Right lobe of liver (tissue), 6 donors: ENCODE results near the gene SLC41A3. TPM values are rescaled to one million over a fixed set of nuclear protein-coding genes. Genes with fewer than 3 reads are reported as not detected.

Experiments
- ATAC-seq, 4 donors: fragments of 200-7000 bp; cut with Tn5 transposase; one replicate each; pipeline ENCODE4 v1.9.1; 2020; ENCODE audit warnings: mild to moderate bottlenecking in 4 of 4, moderate library complexity in 4 of 4
- DNase-seq, 3 donors: peaks; one replicate each; pipeline ENCODE4 v3.0.0-alpha.2; 2020
- H3K27ac ChIP-seq, 3 donors: fragments of 200-600 bp; one replicate each; pipeline ENCODE4 v1.8.0; 2022
- H3K27me3 ChIP-seq, 2 donors: fragments of 200-600 bp; one replicate each; pipeline ENCODE4 v1.8.0; 2022
- H3K36me3 ChIP-seq, 4 donors: fragments of 200-600 bp; sonication (generic) in 1 of 4; one replicate each; pipeline versions ENCODE4 v1.5.1 to v1.8.0; 2017 to 2022; ENCODE audit warnings: control low read depth in 1 of 4
- H3K4me1 ChIP-seq, 4 donors: fragments of 200-600 bp; sonication (generic) in 1 of 4; one replicate each; pipeline versions ENCODE4 v1.5.1 to v1.8.0; 2017 to 2022; ENCODE audit warnings: control low read depth in 1 of 4
- H3K4me3 ChIP-seq, 3 donors: fragments of 200-600 bp; one replicate each; pipeline ENCODE4 v1.8.0; 2022
- H3K9me3 ChIP-seq, 4 donors: fragments of 200-600 bp; sonication (generic) in 1 of 4; one replicate each; pipeline versions ENCODE4 v1.5.1 to v1.8.0; 2017 to 2022; ENCODE audit warnings: control low read depth in 1 of 4
- CTCF ChIP-seq, 4 donors: fragments of 200-600 bp in 3 of 4; fragments of 450-650 bp in 1 of 4; IDR thresholded peaks; one replicate each; pipeline versions ENCODE4 v1.5.1 to v1.8.0; 2016 to 2022; ENCODE audit warnings: antibody characterized with exemption in 4 of 4, mild to moderate bottlenecking in 2 of 4
- POLR2A ChIP-seq: fragments of 450-650 bp; IDR thresholded peaks from one replicate; pipeline ENCODE4 v1.6.1; 2017; ENCODE audit warnings: antibody characterized with exemption, mild to moderate bottlenecking
- WGBS: methylation state at CpG from one replicate; pipeline ENCODE4 v1.1.6; 2018; ENCODE audit warnings: low coverage, low lambda C conversion rate; ENCODE audit not compliant: insufficient coverage; ENCODE audit errors: missing lambda C conversion rate; 5-methylcytosine and 5-hydroxymethylcytosine counted together
- intact Hi-C, 2 donors: fragments of 100-400 bp; cut with DNase I; formaldehyde crosslinking; loops; one replicate each; pipeline versions ENCODE4 v1.11.2 to v1.14.1; 2022
- total RNA-seq, 6 experiments: library from RNA; depleted of rRNA in 2 of 6; stranded (reverse); fragments of >200 nt in 2 of 6; fragmentation: NEBNext Ultra II Directional in 3 of 6; extraction: Animal tissue kit (Norgen Biotek cat#: 25700) in 3 of 6; gene quantifications; one replicate each; pipeline versions ENCODE4 v1.1.0 to v1.2.4, GENCODE V29; 2016 to 2023
- donor health status: DM: no; HTN: yes; CAD: no.
- donor health status: DM: no; HTN: no; CAD: no.
- donor health status: DM: no; HTN: no; CAD: no.
- donor health status: DM: no; HTN: yes; CAD: no.
- donor health status: DM: no; HTN: yes; CAD: no.

SLC41A3 gene
- total RNA-seq, 6 experiments from 2014 or later: 12.7 to 29.1 (median 15.9) TPM

- no peaks in the 10 kb centered on the region for H3K27me3 ChIP-seq
- ATAC-seq: no peak
- H3K4me3 ChIP-seq: no peak overlapping the region
- DNase-seq: peak in 2 of 3 donors; percentile 43 to 55
- no peaks in the 10 kb centered on the region for H3K4me1 ChIP-seq
- no peak overlapping the region for H3K27ac ChIP-seq
- intact Hi-C loops: no loop called here
- 42% methylated on average over 2 of the region's 11 CpGs for WGBS
- TF ChIP-seq CTCF (IDR thresholded peaks at IDR 0.05) (no peak), POLR2A (no peak)
- H3K36me3 ChIP-seq: peaks cover 0 to 100% (median 43%) of the 10 kb centered on the region in 4 donors
- H3K9me3 ChIP-seq: no peaks in the 10 kb centered on the region
Observed at GRCh38 chr3:126118591-126118990, 34.7 kb upstream of the SLC41A3 start.

- Histone ChIP-seq H3K9me3 (no peaks in the 10 kb centered on the region), H3K4me1 (no peaks in the 10 kb centered on the region), H3K36me3 (peaks cover 0 to 100% (median 44%) of the 10 kb centered on the region in 4 donors), H3K27me3 (no peaks in the 10 kb centered on the region), H3K27ac (no peak overlapping the region), H3K4me3 (no peak overlapping the region)
- no peak for TF ChIP-seq CTCF (IDR thresholded peaks at IDR 0.05)
- TF ChIP-seq POLR2A: no peak
- peak in 3 of 4 donors; percentile 10 to 23 (median 20) for ATAC-seq
- peak in 2 of 3 donors; percentile 43 to 57 for DNase-seq
- WGBS: 57% methylated on average over 5 of the region's 9 CpGs
- intact Hi-C loops: no loop called here
Observed at GRCh38 chr3:126117786-126118185, 33.9 kb upstream of the SLC41A3 start.

- peak in 1 of 3 donors; percentile 24 for DNase-seq
- Histone ChIP-seq H3K9me3 (no peaks in the 10 kb centered on the region), H3K4me1 (no peaks in the 10 kb centered on the region), H3K36me3 (peaks cover 0 to 100% (median 45%) of the 10 kb centered on the region in 4 donors), H3K27ac (no peak overlapping the region), H3K27me3 (no peaks in the 10 kb centered on the region), H3K4me3 (no peak overlapping the region)
- no peak for TF ChIP-seq POLR2A
- TF ChIP-seq CTCF (IDR thresholded peaks at IDR 0.05): no peak
- WGBS: 89% methylated on average over 3 of the region's 3 CpGs
- intact Hi-C loops: no loop called here
- no peak for ATAC-seq
Observed at GRCh38 chr3:126117212-126117611, 33.3 kb upstream of the SLC41A3 start.

- intact Hi-C loops: no loop called here
- H3K4me3 ChIP-seq: no peak overlapping the region
- H3K27me3 ChIP-seq: no peaks in the 10 kb centered on the region
- no peak for TF ChIP-seq POLR2A
- TF ChIP-seq CTCF (IDR thresholded peaks at IDR 0.05): no peak
- ATAC-seq (peak in 1 of 4 donors; percentile 1), DNase-seq (peak in 2 of 3 donors; percentile 37 to 39)
- 57% methylated on average over 1 of the region's 1 CpG for WGBS
- H3K9me3 ChIP-seq: no peaks in the 10 kb centered on the region
- H3K4me1 ChIP-seq: no peaks in the 10 kb centered on the region
- H3K36me3 ChIP-seq: peaks cover 0 to 100% (median 46%) of the 10 kb centered on the region in 4 donors
- H3K27ac ChIP-seq: no peak overlapping the region
Observed at GRCh38 chr3:126116526-126116925, 32.6 kb upstream of the SLC41A3 start.
